Trophoblast cell (in vitro differentiated cells and primary cell): ENCODE data around the gene UBXN6.

ENCODE experiments used
- DNase-seq, 2 donors: peaks; one replicate each; pipeline ENCODE4 v3.0.0-alpha.2; 2016
- H2AFZ ChIP-seq: 2 replicates; pipeline ENCODE4 v1.6.1; 2013; ENCODE audit warnings: low read length, moderate library complexity, mild to moderate bottlenecking; ENCODE audit not compliant: insufficient read depth, poor library complexity
- H2AK5ac ChIP-seq: 2 replicates; pipeline ENCODE4 v1.6.1; 2013; ENCODE audit warnings: mild to moderate bottlenecking, low read length
- H2BK120ac ChIP-seq: 2 replicates; pipeline ENCODE4 v1.6.1; 2013; ENCODE audit warnings: low read length, mild to moderate bottlenecking, moderate library complexity; ENCODE audit not compliant: insufficient read depth, poor library complexity
- H2BK12ac ChIP-seq: 2 replicates; pipeline ENCODE4 v1.6.1; 2013; ENCODE audit warnings: mild to moderate bottlenecking, low read length, moderate library complexity
- H2BK5ac ChIP-seq: 2 replicates; pipeline ENCODE4 v1.6.1; 2013; ENCODE audit warnings: low read length, low read depth, moderate library complexity, mild to moderate bottlenecking; ENCODE audit not compliant: poor library complexity
- H3K14ac ChIP-seq: 2 replicates; pipeline ENCODE4 v1.6.1; 2013; ENCODE audit warnings: mild to moderate bottlenecking, low read length
- H3K18ac ChIP-seq: 2 replicates; pipeline ENCODE4 v1.6.1; 2013; ENCODE audit warnings: mild to moderate bottlenecking, low read length
- H3K23ac ChIP-seq: 2 replicates; pipeline ENCODE4 v1.6.1; 2013; ENCODE audit warnings: low read length
- H3K27ac ChIP-seq: 2 replicates; pipeline ENCODE4 v1.5.1; 2013; ENCODE audit warnings: low read depth, mild to moderate bottlenecking, inconsistent platforms, low read length, moderate library complexity
- H3K27me3 ChIP-seq: 2 replicates; pipeline ENCODE4 v1.6.1; 2013; ENCODE audit warnings: inconsistent platforms, mild to moderate bottlenecking, low read length, moderate library complexity; ENCODE audit not compliant: insufficient read depth
- H3K36me3 ChIP-seq, 2 experiments: 1 replicate in 1 of 2; 2 replicates in 1 of 2; pipeline ENCODE4 v1.6.1; 2013; ENCODE audit warnings: low read length in 2 of 2, mild to moderate bottlenecking in 2 of 2, moderate library complexity in 1 of 2; ENCODE audit not compliant: insufficient read depth in 2 of 2, control insufficient read depth in 1 of 2
- H3K4ac ChIP-seq: 2 replicates; pipeline ENCODE4 v1.6.1; 2013; ENCODE audit warnings: low read depth, mild to moderate bottlenecking, low read length, moderate library complexity
- H3K4me1 ChIP-seq, 2 experiments: 1 replicate in 1 of 2; 2 replicates in 1 of 2; pipeline ENCODE4 v1.6.1; 2013; ENCODE audit warnings: low read length in 2 of 2, mild to moderate bottlenecking in 2 of 2, moderate library complexity in 1 of 2; ENCODE audit not compliant: insufficient read depth in 2 of 2, control insufficient read depth in 1 of 2
- H3K4me2 ChIP-seq: 2 replicates; pipeline ENCODE4 v1.6.1; 2013; ENCODE audit warnings: inconsistent platforms, mild to moderate bottlenecking, low read length, moderate library complexity
- H3K4me3 ChIP-seq: 2 replicates; pipeline ENCODE4 v1.5.1; 2013; ENCODE audit warnings: mild to moderate bottlenecking, low read depth, low read length, inconsistent platforms
- H3K79me1 ChIP-seq: one replicate; pipeline ENCODE4 v1.6.1; 2013; ENCODE audit warnings: low read length
- H3K79me2 ChIP-seq: 2 replicates; pipeline ENCODE4 v1.6.1; 2013; ENCODE audit warnings: low read length, mild to moderate bottlenecking; ENCODE audit not compliant: control insufficient read depth, insufficient read depth, poor library complexity
- H3K9ac ChIP-seq: 2 replicates; pipeline ENCODE4 v1.6.1; 2013; ENCODE audit warnings: mild to moderate bottlenecking, low read length
- H3K9me3 ChIP-seq: 2 replicates; pipeline ENCODE4 v1.6.1; 2013; ENCODE audit warnings: low read depth, mild to moderate bottlenecking, control low read depth, inconsistent platforms, low read length; ENCODE audit not compliant: insufficient read depth
- H4K12ac ChIP-seq: 2 replicates; pipeline ENCODE4 v1.6.1; 2013; ENCODE audit warnings: low read depth, mild to moderate bottlenecking, low read length, moderate library complexity
- H4K8ac ChIP-seq: 2 replicates; pipeline ENCODE4 v1.6.1; 2013; ENCODE audit warnings: low read depth, mild to moderate bottlenecking, low read length, moderate library complexity
- H4K91ac ChIP-seq: one replicate; pipeline ENCODE4 v1.6.1; 2013; ENCODE audit warnings: low read depth, mild to moderate bottlenecking, low read length, moderate library complexity
- WGBS: extraction: QIAGEN DNeasy Blood & Tissue Kit; methylation state at CpG from one replicate; pipeline ENCODE4 v1.1.7; 2013; ENCODE audit warnings: missing lambda C conversion rate; ENCODE audit not compliant: insufficient read length, insufficient coverage; ENCODE audit errors: extremely low coverage; 5-methylcytosine and 5-hydroxymethylcytosine counted together

The UBXN6 gene

GRCh38 chr19:4487572-4487971, 30.0 kb upstream of the UBXN6 start:
- H3K4ac ChIP-seq = no peak overlapping the region
- no peak overlapping the region for H2BK120ac ChIP-seq
- no peak overlapping the region for H3K14ac ChIP-seq
- H3K18ac ChIP-seq = no peak overlapping the region
- peaks cover 57 to 59% of the 10 kb centered on the region in 2 experiments for H3K36me3 ChIP-seq
- H3K27ac ChIP-seq = no peak overlapping the region
- no peak overlapping the region for H2BK5ac ChIP-seq
- no peaks in the 10 kb centered on the region for H3K27me3 ChIP-seq
- no peak overlapping the region for H4K91ac ChIP-seq
- no peak overlapping the region for H2AFZ ChIP-seq
- no peaks in the 10 kb centered on the region for H3K79me2 ChIP-seq
- H3K4me3 ChIP-seq = no peak overlapping the region
- no peak overlapping the region for H2BK12ac ChIP-seq
- peaks cover 7% of the 10 kb centered on the region for H3K9me3 ChIP-seq
- no peak overlapping the region for H4K8ac ChIP-seq
- H4K12ac ChIP-seq = no peak overlapping the region
- whole genome bisulfite sequencing = no CpG with 5 or more reads among the region's 11 CpGs
- no peak overlapping the region for H3K23ac ChIP-seq
- no peak for DNase-seq
- H3K9ac ChIP-seq = no peak overlapping the region
- H3K4me1 ChIP-seq = no peaks in the 10 kb centered on the region
- no peaks in the 10 kb centered on the region for H3K79me1 ChIP-seq
- H2AK5ac ChIP-seq = no peak overlapping the region
- H3K4me2 ChIP-seq = no peak overlapping the region

DNA sequence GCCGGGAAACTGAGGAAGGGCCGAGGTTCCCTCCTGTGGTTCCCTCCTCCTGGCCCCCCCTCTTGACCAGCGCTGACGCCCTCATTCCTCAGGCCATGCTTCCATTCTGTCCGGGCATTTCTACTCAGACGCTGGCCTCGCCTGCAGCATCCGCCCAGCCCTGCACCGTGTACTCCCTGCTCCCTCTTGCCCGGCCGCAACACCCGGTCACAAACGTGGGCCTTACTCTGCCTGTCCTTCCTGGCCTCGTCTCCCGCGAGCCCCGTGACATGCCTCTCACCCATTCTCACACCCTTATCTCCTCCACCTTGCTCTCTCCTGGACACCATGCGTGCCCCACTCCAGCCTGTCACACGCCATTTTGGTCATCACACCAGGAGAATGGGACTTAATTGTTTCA, 25.8 kb upstream of the UBXN6 start:
- Histone ChIP-seq H3K79me1 (no peaks in the 10 kb centered on the region), H3K4ac (no peak overlapping the region), H3K4me1 (no peaks in the 10 kb centered on the region), H3K27me3 (no peaks in the 10 kb centered on the region), H2BK120ac (no peak overlapping the region), H2BK12ac (no peak overlapping the region), H3K14ac (no peak overlapping the region), H3K23ac (no peak overlapping the region), H2AFZ (no peak overlapping the region), H2AK5ac (no peak overlapping the region), H2BK5ac (no peak overlapping the region), H3K18ac (no peak overlapping the region), H3K4me3 (no peak overlapping the region), H3K4me2 (no peak overlapping the region), H4K8ac (no peak overlapping the region), H3K9ac (no peak overlapping the region), H4K91ac (no peak overlapping the region), H3K36me3 (peaks cover 44 to 46% of the 10 kb centered on the region in 2 experiments), H3K79me2 (no peaks in the 10 kb centered on the region), H3K9me3 (peaks cover 3% of the 10 kb centered on the region), H3K27ac (no peak overlapping the region), H4K12ac (no peak overlapping the region)
- WGBS = no CpG with 5 or more reads among the region's 19 CpGs
- no peak for DNase-seq

- Histone ChIP-seq H3K9me3 (peaks cover 4% of the 10 kb centered on the region), H3K14ac (no peak overlapping the region), H3K4me3 (no peak overlapping the region), H3K27ac (no peak overlapping the region), H2BK5ac (no peak overlapping the region), H3K79me2 (no peaks in the 10 kb centered on the region), H4K8ac (no peak overlapping the region), H4K91ac (no peak overlapping the region), H2BK120ac (no peak overlapping the region), H3K23ac (no peak overlapping the region), H3K27me3 (no peaks in the 10 kb centered on the region), H3K9ac (no peak overlapping the region), H3K79me1 (no peaks in the 10 kb centered on the region), H3K18ac (no peak overlapping the region), H2BK12ac (no peak overlapping the region), H2AK5ac (no peak overlapping the region), H2AFZ (no peak overlapping the region), H3K36me3 (peaks cover 42 to 46% of the 10 kb centered on the region in 2 experiments), H3K4me2 (no peak overlapping the region), H3K4ac (no peak overlapping the region), H4K12ac (no peak overlapping the region), H3K4me1 (no peaks in the 10 kb centered on the region)
- no CpG with 5 or more reads among the region's 35 CpGs for WGBS
- no peak for DNase-seq
These were observed 25.2 kb upstream of the UBXN6 start for GRCh38 chr19:4482721-4483364.

GRCh38 chr19:4477034-4477801, 19.6 kb upstream of the UBXN6 start:
- no peak overlapping the region for H4K8ac ChIP-seq
- H2BK120ac ChIP-seq = no peak overlapping the region
- H2AFZ ChIP-seq = no peak overlapping the region
- H3K36me3 ChIP-seq = peaks cover 36 to 37% of the 10 kb centered on the region in 2 experiments
- peaks cover 3% of the 10 kb centered on the region for H3K79me1 ChIP-seq
- no peak for DNase-seq
- no peak overlapping the region for H4K12ac ChIP-seq
- no peak overlapping the region for H3K4me3 ChIP-seq
- H4K91ac ChIP-seq = no peak overlapping the region
- peaks cover 18% of the 10 kb centered on the region for H3K79me2 ChIP-seq
- WGBS = no CpG with 5 or more reads among the region's 16 CpGs
- peaks cover 2% of the 10 kb centered on the region for H3K9me3 ChIP-seq
- no peak overlapping the region for H3K9ac ChIP-seq
- H3K18ac ChIP-seq = no peak overlapping the region
- no peak overlapping the region for H3K27ac ChIP-seq
- no peak overlapping the region for H3K23ac ChIP-seq
- no peak overlapping the region for H2AK5ac ChIP-seq
- H3K4me1 ChIP-seq = peaks cover 13 to 18% of the 10 kb centered on the region in 2 experiments
- no peak overlapping the region for H2BK12ac ChIP-seq
- H3K4ac ChIP-seq = no peak overlapping the region
- no peak overlapping the region for H3K4me2 ChIP-seq
- no peak overlapping the region for H2BK5ac ChIP-seq
- H3K14ac ChIP-seq = no peak overlapping the region
- H3K27me3 ChIP-seq = no peaks in the 10 kb centered on the region
